GM19467 (cell line): ENCODE data around the gene STARD7.
"Not testable (repeated sequence)": the region's sequence is repeated elsewhere in the genome, so short reads cannot be mapped to it uniquely, and the experiment has no call there.

Source experiments
- ATAC-seq: cut with Tn5 transposase; IDR thresholded peaks from one replicate; pipeline ENCODE4 v1.9.1; 2021; ENCODE audit warnings: mild to moderate bottlenecking, moderate library complexity; ENCODE audit not compliant: unreplicated experiment

STARD7 gene

GRCh38 chr2:96236882-96237281 is 28.3 kb upstream of the STARD7 start:
- no peak for ATAC-seq

- peak; percentile 82 for ATAC-seq
Measured at GRCh38 chr2:96233880-96234316, 25.3 kb upstream of the STARD7 start.

- ATAC-seq = no peak
Measured at GRCh38 chr2:96233436-96233835, 24.8 kb upstream of the STARD7 start.

- ATAC-seq = no peak
Measured at GRCh38 chr2:96231316-96231715, 22.7 kb upstream of the STARD7 start.

- peak; percentile 78 for ATAC-seq
Measured at GRCh38 chr2:96225016-96225533, 16.4 kb upstream of the STARD7 start.

GRCh38 chr2:96221106-96221505 is 12.5 kb upstream of the STARD7 start:
- ATAC-seq = not testable (repeated sequence)

- not testable (repeated sequence) for ATAC-seq
Measured at GRCh38 chr2:96219959-96220358, 11.3 kb upstream of the STARD7 start.

- no peak for ATAC-seq
Measured at GRCh38 chr2:96218508-96219131, 10.0 kb upstream of the STARD7 start.

- no peak for ATAC-seq
Measured at GRCh38 chr2:96214554-96214953, 5.9 kb upstream of the STARD7 start.

GRCh38 chr2:96213379-96213778 is 4.8 kb upstream of the STARD7 start:
- no peak for ATAC-seq

- ATAC-seq = no peak
Measured at GRCh38 chr2:96212339-96212738, 3.7 kb upstream of the STARD7 start.

- no peak for ATAC-seq
Measured at GRCh38 chr2:96209729-96210085, 1.1 kb upstream of the STARD7 start.

GRCh38 chr2:96209011-96209728 is 543 bp upstream of the STARD7 start:
- no peak for ATAC-seq

- no peak for ATAC-seq
Measured at GRCh38 chr2:96207774-96208142, 869 bp downstream of the STARD7 start.

- no peak for ATAC-seq
Measured at GRCh38 chr2:96207073-96207773, 1.4 kb downstream of the STARD7 start.

- ATAC-seq = no peak
Measured at GRCh38 chr2:96205888-96206287, 2.7 kb downstream of the STARD7 start.

GRCh38 chr2:96204836-96205624 is 3.6 kb downstream of the STARD7 start:
- no peak for ATAC-seq

- ATAC-seq = no peak
Measured at GRCh38 chr2:96203130-96204028, 5.2 kb downstream of the STARD7 start.

GRCh38 chr2:96202152-96202854 is 6.3 kb downstream of the STARD7 start:
- no peak for ATAC-seq
